Daoy (cell line): ENCODE results near the gene PRICKLE2. TPM values are rescaled to one million over a fixed set of nuclear protein-coding genes. Genes with fewer than 3 reads are reported as not detected.
"Not testable (repeated sequence)": the region's sequence is repeated elsewhere in the genome, so short reads cannot be mapped to it uniquely, and the experiment has no call there.

Experiments
- DNase-seq: peaks from one replicate; pipeline ENCODE4 v3.0.0-alpha.2; 2015; ENCODE audit warnings: low read depth
- total RNA-seq: library from RNA; depleted of rRNA; stranded (reverse); fragments of >200 nt; shearing (Covaris generic); gene quantifications from 2 replicates; pipeline ENCODE4 v1.2.3, GENCODE V29; 2014

PRICKLE2 gene
- total RNA-seq, 1 experiment from 2014 or later, result 13.0 TPM

DNA sequence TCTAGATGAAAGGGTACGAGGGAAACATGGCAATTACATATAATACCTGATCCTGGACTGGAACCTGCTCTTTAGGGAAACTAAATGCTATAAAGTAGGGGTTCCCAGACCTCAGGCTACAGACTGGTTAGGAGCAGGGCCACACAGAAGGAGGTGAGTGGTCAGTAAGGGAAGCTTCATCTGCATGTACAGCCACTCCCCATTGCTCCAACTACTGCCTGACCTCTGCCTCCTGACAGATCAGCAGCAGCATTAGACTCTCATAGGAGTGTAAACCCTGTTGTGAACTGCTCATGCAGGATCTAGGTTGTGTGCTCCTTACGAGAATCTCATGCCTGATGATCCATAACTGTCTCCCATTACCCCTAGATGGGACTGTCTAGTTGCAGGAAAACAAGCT, 123.1 kb downstream of the PRICKLE2 start:
- no peak for DNase-seq

DNA sequence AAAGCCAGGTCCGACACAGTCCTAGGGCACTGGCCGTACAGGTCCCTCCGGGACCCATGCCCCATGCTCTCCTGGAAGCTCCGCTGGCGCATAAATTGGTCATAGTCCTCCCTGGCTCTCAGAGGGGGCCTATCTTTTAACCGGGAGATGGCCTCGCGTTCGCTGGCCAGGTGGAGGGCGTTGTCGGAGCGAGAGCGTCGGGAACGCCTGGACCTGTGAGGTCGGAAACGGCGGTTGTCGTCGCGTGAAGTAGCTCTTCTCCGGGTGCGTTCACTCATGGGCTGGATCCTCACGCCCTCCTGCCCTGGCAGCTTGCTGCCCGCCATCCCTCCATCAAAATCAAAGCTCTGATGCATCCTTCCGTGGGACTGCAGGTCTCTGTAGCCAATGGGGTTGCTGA, 126.0 kb downstream of the PRICKLE2 start:
- DNase-seq, result no peak

DNA sequence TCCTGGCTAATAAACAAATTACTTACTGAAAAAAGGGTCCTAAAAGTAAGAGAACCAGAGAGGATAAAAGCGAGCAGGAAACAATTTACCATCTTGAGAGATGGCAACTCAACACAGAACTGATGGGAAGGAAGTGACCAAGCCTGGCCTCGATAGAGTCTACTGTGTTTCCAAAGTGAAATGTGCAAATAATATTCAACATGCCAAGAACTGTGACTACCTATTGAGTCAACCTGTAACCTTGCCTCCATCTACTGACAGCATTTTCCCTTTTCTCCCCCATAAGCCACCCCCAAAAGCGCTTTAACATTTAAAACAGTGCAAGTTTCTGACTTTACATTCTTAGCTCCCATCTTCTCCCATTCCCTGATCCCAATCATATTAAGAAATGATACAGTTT, 126.6 kb downstream of the PRICKLE2 start:
- no peak for DNase-seq

DNA sequence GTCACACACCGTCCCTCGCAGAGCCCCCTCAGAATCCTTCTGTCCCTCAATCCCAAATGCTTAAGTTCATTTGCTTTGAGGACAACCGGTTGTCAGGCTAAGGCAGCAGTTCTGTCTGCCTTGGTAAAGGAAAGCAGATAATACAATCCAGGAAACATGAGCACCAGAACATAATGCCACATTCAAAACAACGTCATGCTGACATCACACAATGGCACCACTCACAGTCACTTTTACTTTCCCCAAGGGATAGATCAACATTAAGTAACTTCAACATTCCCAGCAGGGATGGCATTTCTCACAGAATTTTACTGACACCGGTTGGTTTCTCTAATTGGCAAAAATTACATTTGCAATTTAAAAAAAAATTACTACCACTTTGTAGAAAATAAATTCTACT, 127.3 kb downstream of the PRICKLE2 start:
- DNase-seq, result no peak

DNA sequence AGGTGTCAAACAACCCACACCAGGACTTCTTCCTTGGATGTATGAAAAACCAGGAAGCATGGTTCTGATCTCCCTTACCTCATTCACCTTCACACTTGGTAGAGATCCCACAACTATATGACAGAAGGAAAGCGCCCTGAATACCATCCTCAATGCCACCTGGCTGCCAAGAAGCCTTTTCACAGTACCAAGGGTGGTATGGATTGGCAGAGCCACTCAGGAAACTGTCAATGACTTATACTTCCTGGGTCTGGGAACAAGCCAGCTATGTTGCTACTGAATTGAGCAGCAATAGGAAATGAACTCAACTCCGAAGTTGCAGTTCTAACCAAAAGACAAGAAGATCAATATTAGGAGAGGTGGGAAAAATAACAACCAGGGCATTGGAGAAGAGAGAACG, 129.5 kb downstream of the PRICKLE2 start:
- no peak for DNase-seq

DNA sequence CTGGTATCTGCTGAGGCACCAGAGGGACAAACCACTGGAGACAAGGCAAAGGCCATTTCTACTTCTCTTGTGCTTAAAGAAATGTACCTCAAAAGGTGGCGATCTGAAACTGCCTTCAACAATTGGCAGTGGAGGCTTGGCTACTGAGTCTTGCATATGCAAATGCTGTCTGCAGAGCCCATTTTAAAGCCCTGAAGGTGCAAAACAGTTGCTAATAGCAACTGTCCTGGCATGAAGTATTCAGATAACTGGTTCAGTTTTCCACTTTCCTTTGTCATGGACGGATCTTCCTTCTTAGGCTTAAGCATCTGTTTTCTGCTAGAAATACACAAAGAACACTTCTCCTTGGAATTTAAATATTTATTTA, 130.6 kb downstream of the PRICKLE2 start:
- no peak for DNase-seq

DNA sequence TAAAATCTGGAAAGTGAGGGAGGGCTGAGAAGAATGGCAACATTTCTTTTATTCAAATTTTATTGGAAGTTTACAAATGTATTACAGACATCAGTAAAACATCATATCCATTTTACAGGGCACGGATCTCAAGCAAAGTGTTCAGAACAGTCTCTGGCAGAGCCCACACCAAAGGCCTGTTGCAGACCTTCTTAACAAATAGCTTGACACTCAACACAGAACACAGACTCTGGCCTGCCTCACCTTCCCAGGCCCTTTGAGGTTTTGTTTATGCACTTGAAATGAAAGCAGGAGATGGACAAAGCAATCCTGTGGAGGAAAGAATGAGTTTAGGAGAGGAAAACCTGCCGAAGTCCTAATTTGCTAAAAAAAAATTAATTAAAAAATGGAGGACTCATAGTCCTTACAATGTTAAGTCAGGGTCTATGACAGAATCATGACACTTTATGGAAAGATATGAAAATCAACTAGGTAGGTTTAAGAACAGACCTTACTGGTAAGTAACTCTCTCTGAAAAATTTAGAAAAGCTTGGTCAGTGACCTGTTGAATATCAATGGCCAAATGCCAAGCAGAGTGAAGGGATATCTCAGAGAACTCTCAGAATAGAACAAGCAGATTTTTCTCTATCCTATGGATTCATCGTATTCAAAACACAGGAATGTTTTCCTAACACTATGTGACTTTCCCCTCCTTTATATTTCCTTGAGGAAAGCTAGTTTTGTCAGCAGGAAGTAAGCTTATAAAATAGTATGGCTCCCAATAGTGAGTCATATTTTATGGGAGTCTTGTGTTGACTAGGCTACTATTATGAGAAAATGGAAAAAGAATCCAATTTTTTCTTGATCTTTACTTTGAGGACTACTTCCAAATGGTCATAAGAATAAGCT, 131.2 kb downstream of the PRICKLE2 start:
- no peak for DNase-seq

DNA sequence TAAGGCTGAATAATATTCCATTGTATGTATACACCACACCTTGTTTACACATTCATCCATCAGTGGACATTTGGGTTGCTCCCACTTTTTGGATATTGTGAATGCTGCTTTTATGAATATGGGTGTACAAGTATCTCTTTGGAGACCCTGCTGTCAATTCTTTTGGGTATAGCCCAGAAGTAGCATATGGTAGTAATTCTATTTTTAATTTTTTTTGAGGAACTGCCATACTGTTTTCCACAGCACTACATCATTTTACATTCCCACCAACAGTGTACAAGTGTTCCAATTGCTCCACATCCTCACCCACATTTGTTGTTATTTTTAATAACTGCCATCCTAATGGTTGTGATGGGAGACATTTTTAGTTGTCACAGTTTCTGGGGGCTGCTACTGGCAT, 132.1 kb downstream of the PRICKLE2 start:
- DNase-seq, result no peak

DNA sequence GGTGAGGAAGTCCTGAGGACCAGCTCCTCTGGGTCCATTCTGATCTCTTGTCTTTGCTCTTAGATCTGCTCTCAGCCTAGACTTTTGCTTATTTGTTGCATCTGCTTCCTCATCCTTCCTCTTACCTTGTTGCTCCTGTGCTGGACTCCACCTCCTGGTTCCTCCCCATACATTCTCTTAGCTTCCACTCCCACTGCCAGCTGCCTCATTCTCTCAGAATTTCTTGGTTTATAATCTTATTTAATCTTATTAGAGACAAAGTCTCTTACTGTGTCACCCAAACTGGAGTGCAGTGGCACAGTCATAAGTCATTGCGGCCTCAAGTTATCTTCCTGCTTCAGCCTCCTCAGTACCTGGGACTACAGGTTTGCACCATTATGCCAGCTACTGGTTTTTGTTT, 133.8 kb downstream of the PRICKLE2 start:
- DNase-seq, result no peak

DNA sequence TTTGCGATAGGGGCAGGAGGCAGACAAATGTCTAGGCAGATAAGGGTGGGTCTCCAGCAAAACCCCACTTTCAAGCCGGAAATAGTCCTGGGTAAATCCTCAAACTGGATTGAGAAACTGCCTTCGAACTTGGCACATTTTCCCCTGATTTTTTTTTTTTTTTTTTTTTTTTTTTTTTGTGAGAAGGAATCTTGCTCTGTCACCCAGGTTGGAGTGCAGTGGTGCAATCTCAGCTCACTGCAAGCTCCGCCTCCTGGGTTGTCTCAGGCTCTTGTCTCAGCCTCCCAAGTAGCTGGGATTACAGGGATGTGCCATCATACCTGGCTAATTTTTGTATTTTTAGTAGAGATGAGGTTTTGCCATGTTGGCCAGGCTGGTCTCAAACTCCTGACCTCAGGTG, 135.9 kb downstream of the PRICKLE2 start:
- not testable (repeated sequence) for DNase-seq

DNA sequence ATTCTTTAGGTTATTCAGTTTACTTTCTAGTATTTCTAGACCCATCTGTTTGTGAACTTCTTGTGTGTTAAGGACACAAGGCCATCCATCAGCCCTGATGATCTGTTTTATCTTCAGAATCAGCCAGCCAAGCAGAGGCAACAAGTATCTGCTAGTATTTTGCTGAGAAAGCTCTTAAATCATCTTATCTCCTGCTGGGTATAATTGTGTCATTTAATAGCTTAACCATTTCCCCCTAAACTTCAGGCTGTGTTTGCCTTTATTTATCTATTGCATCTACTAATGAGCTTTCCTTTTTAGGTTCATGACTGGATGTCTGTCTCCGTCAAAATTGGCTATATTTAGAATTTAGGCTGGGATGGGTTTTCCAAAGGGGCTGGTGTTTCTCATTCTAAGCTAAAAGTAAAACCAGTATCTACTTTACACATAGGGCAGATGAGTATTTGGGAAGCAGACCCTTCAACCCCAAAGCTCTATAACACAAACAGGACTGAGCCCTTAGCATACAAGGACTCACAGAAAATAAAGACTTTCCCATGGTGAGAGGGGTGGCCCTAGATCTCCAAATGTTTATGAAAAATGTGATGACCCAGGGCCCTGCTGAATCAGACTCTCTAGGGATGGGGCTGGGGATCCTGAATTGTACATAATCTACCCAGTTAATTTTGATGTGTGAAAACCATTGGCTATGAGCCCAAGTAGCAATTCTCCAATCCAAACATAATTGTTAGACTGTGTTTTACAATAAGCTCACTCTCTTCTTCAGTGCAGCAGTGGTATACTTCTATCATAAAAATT, 136.7 kb downstream of the PRICKLE2 start:
- no peak for DNase-seq

DNA sequence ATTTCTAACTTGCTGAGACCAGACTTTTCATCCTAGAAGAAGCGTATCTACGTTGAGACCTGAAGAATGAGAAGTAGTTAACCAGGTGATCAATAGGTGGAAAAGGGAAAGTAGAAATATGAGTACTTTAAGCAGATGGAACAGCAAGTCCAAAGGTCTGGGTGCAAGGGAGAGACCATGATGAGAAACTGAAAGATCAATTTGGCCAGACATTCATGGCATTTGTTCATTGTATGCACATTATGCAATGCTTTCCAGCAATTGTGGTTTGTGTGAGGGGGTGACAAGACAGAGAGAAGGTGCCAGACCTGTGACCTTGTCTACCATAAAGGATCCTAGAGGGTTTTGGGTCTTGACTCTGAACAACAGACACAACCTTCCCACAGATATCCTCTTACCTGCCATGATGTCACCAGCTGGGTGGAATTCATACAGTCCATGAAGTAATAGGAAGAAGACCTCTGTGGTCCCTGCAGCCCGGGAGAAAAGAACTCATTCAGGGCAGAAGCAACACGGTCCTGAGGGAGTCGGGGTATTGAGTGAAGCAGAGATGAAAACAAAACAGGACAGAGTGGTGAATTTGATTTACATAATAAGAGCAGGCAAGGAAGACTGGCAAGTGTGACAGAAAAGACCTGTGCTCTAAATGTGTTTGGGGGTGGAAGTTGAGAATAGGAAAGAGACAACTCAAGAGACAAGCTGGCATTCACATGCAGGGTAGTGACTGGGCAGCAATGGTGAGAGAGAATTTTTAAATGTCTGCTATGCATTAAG, 138.6 kb downstream of the PRICKLE2 start:
- no peak for DNase-seq

DNA sequence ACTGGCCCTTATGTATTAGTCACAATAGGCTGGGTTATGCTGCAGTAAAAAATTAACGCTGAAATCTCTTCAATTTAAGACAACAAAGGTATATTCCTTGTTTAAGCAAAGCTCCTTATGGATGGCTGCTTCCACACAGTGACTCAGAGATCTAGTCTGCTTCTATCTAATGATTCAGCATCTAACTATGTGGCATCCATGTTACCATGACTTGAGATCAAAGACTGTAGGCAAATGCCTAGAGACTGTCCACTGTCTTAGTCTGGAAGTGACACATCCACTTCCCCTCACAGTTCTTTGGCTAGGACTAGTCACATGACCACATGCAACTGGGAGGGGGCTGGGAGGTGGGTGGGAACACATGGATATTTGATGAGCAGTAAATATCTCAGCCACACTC, 140.6 kb downstream of the PRICKLE2 start:
- peak; percentile 68 for DNase-seq

DNA sequence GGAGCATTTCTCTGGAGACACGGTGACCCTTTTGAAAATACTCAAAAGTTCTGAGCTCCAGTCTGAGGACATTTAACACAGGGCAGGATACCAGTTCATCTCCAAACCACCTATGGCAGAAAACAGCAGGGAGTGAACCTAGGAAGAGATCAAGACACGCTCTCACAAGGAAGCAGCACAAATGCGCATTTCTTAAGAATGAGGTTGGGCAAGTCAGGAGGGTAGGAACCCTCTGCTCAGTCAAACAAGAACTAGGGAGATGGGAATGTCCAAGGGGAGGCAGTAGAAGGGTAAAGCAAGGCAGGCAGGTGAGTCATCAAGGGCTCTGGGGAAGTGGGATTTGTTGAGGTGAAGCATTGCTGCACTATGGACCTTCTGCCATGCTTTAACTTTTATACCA, 141.7 kb downstream of the PRICKLE2 start:
- DNase-seq, result no peak

DNA sequence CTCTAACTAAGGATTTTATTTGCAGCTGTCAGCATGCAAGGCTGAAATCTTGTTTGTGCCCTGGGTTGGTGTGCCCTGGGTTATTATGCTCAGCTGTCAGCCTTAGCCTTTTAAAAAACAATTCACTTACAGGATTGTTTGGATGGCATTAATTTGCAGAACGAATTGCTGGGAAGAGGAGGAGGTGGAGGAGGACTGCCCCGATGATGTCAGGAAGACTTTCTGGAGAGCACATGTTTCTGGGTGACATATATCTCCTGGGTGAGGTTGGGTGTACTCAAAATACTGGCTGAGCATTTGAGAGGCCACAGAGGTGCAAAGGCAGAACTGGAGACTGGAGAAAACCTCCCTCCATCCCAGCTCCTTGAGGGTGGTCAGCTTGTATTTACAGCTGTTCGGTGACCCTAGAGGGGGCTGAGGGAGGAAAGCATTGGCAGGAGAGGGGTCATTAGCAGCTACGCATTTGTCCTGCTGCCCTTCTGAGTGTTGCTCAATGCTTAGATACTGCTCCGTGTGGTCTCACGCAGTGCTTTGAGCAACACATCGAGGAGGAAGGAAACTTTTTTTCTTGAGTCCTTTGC, 142.2 kb downstream of the PRICKLE2 start:
- no peak for DNase-seq

DNA sequence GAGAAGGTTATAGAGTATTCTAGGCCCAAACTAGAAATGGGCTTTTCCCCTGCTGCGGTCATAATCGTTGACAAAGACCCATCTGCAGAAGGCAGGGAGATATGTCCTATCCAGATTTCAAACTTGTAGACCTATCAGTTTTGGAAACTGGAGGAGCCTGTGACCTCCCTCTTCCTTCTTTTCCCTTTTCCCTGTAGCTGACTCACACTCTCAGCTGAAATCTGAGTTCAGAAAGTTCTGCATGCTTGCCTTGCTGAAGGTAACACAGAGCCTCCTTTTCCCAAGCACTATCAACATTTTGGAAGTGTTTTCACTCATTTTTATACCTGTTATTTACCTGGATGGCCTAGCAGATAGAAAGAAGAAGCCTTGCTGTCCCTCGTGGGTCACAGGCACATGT, 142.9 kb downstream of the PRICKLE2 start:
- no peak for DNase-seq

DNA sequence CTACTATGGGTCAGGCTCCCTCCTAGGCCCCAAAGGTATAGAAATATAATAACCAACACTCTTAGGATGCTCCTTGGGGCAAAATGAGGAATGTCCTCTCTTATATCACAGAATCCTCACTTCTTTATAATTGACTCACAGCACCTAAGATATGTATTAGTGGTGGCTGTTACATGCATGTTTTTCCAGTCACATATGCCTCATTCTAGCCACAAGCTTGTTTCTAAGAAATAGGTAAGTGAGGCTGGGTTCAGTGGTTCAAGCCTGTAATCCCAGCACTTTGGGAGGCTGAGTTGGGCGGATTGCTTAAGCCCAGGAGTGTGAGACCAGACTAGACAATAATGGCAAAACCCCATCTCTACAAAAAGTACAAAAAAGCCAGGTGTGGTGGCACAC, 144.0 kb downstream of the PRICKLE2 start:
- no peak for DNase-seq

DNA sequence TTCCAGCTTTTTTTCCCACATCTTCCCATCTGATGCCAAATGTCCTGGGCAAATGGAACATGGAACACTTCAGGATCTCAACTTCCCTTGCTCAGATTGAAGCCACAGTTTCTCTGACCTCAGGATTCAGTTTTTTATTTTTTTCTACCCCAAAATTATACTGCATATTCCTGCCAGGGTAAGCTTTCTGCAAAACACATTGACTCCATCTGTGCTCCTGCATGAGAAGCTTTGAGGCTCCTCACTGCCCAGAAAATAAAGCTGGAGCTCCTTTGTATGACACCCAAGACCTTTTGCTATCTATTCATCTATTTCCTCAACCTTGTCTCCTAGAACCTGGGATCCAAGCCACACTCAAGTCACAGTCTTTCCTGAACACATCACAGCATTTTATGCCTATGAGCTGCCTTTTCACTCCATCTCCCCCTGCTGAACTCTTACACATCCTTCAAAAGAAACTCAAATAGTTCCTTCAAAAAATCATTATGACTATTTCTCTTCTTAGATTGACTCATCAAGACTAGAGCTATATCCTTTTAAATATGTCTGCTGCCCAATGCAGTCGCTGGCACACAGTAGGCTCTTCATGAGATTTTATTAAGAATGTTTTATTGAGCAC, 144.5 kb downstream of the PRICKLE2 start:
- DNase-seq, result no peak

DNA sequence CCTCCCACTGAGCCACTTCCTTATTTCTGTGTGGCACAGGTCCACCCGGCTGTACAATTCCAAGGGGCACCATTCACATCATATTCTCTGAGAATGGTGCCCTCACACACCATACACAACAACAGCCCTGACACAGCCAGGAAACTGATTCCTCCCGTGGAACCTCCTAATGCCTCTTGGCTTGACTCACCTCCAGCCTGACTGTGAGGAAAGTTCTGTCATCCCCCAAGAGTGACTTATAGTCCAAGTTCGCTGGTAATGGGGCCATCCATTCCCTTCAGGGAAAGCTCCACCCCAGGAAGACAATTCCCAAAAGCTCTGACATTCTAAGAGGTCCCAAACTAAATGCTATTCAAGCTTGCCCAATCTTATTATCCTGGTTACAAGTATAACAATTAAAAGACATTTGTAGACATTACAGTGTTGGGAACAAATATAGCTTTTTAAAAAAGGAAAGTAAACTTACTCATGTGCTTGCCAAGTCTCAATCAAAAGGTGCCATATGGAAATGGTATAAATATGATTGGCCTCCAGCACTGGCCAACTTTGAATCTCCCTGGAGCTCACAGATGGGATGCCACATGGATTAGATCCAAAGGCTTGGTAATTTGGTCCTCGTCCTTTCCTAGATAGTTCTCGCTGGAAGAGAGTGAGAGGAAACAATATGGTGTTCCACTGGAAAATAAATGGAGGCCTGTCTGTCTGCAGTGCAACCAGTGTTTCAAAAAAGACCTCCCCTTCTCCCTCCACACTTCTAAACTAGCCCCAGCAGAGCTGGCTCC, 145.7 kb downstream of the PRICKLE2 start:
- no peak for DNase-seq

DNA sequence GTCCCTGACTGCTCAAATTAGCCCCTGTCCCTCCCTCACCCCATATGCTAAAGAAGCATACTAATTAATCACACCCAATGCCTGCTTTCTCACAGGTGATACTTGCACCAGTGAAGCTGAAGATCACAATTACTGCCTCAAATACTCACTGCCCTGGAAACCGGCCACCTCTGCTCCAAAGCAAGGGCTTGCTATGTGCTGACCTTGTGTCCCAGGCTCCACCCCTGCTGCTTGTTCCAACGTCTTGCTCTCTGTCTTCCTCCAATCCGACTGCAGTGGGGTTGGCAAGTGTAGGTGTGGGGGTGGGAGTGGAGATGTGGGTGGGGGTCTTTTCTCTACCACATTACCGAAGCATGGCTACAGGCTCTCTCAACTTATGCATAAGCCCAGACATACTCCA, 146.3 kb downstream of the PRICKLE2 start:
- no peak for DNase-seq
